Measurements from ENCODE around the gene SLC35F2.

Gene SLC35F2

GRCh38 chr11:107752949-107753822 is 105.4 kb downstream of the SLC35F2 start:
- TF ChIP-seq FOXP2 (optimal IDR thresholded peaks at IDR 0.05; ENCODE audit: borderline replicate concordance, extremely low read depth, extremely low read length, insufficient read depth) (no peak), TAF1 (IDR thresholded peaks at IDR 0.05; ENCODE audit: borderline replicate concordance, insufficient read depth, low read length) (no peak), POLR2AphosphoS5 (IDR thresholded peaks at IDR 0.05; ENCODE audit: low read depth, low read length) (no peak)

GRCh38 chr11:107752508-107752907 is 106.1 kb downstream of the SLC35F2 start:
- no peak for TF ChIP-seq SIN3A (IDR thresholded peaks at IDR 0.05; ENCODE audit: borderline replicate concordance, insufficient read depth, low read length)
- TF ChIP-seq TAF1 (IDR thresholded peaks at IDR 0.05; ENCODE audit: borderline replicate concordance, insufficient read depth, low read length): no peak
- TF ChIP-seq REST (IDR thresholded peaks at IDR 0.05; ENCODE audit: insufficient read depth in 1 of 2, low read depth in 2 of 2, low read length in 2 of 2): no peak
- no peak for TF ChIP-seq POLR2AphosphoS5 (IDR thresholded peaks at IDR 0.05; ENCODE audit: low read depth, low read length)
- no peak for TF ChIP-seq FOXP2 (optimal IDR thresholded peaks at IDR 0.05; ENCODE audit: borderline replicate concordance, extremely low read depth, extremely low read length, insufficient read depth)

GRCh38 chr11:107751082-107751481 is 107.5 kb downstream of the SLC35F2 start:
- no peak for TF ChIP-seq TAF1 (IDR thresholded peaks at IDR 0.05; ENCODE audit: borderline replicate concordance, insufficient read depth, low read length)
- TF ChIP-seq FOXP2 (optimal IDR thresholded peaks at IDR 0.05; ENCODE audit: borderline replicate concordance, extremely low read depth, extremely low read length, insufficient read depth): no peak
- TF ChIP-seq POLR2AphosphoS5 (IDR thresholded peaks at IDR 0.05; ENCODE audit: low read depth, low read length): no peak
- no peak for TF ChIP-seq REST (IDR thresholded peaks at IDR 0.05; ENCODE audit: insufficient read depth in 1 of 2, low read depth in 2 of 2, low read length in 2 of 2)
- TF ChIP-seq SIN3A (IDR thresholded peaks at IDR 0.05; ENCODE audit: borderline replicate concordance, insufficient read depth, low read length): no peak

- TF ChIP-seq TAF1 (IDR thresholded peaks at IDR 0.05; ENCODE audit: borderline replicate concordance, insufficient read depth, low read length): no peak
- TF ChIP-seq POLR2AphosphoS5 (IDR thresholded peaks at IDR 0.05; ENCODE audit: low read depth, low read length): no peak
These were observed 108.3 kb downstream of the SLC35F2 start for GRCh38 chr11:107750313-107750712.

GRCh38 chr11:107747622-107748021 is 111.0 kb downstream of the SLC35F2 start:
- TF ChIP-seq FOXP2 (optimal IDR thresholded peaks at IDR 0.05; ENCODE audit: borderline replicate concordance, extremely low read depth, extremely low read length, insufficient read depth) (no peak), REST (IDR thresholded peaks at IDR 0.05; ENCODE audit: insufficient read depth in 1 of 2, low read depth in 2 of 2, low read length in 2 of 2) (no peak), POLR2AphosphoS5 (IDR thresholded peaks at IDR 0.05; ENCODE audit: low read depth, low read length) (no peak), SIN3A (IDR thresholded peaks at IDR 0.05; ENCODE audit: borderline replicate concordance, insufficient read depth, low read length) (no peak), TAF1 (IDR thresholded peaks at IDR 0.05; ENCODE audit: borderline replicate concordance, insufficient read depth, low read length) (no peak)

GRCh38 chr11:107744736-107745135 is 113.9 kb downstream of the SLC35F2 start:
- TF ChIP-seq REST (IDR thresholded peaks at IDR 0.05; ENCODE audit: insufficient read depth in 1 of 2, low read depth in 2 of 2, low read length in 2 of 2) (no peak), TAF1 (IDR thresholded peaks at IDR 0.05; ENCODE audit: borderline replicate concordance, insufficient read depth, low read length) (no peak), POLR2AphosphoS5 (IDR thresholded peaks at IDR 0.05; ENCODE audit: low read depth, low read length) (no peak), FOXP2 (optimal IDR thresholded peaks at IDR 0.05; ENCODE audit: borderline replicate concordance, extremely low read depth, extremely low read length, insufficient read depth) (no peak), SIN3A (IDR thresholded peaks at IDR 0.05; ENCODE audit: borderline replicate concordance, insufficient read depth, low read length) (no peak)
